SK-N-SH treated with all-trans-retinoic acid at 6 μM for 48 hours (cell line): ENCODE results near the gene AKAP13.

Experiments
- ATAC-seq: fragments of 200-7000 bp; cut with Tn5 transposase; 3 replicates; pipeline ENCODE4 v1.9.1; 2020; ENCODE audit warnings: mild to moderate bottlenecking, moderate library complexity
- ARNTL ChIP-seq: fragments of 450-650 bp; formaldehyde crosslinking; IDR thresholded peaks from 2 replicates; pipeline ENCODE4 v1.5.0; 2020; ENCODE audit warnings: low read depth, mild to moderate bottlenecking, moderate library complexity, borderline replicate concordance
- BACH2 ChIP-seq: fragments of 250-450 bp; sonication (Bioruptor Pico); IDR thresholded peaks from 2 replicates; pipeline ENCODE4 v1.9.0; 2021; ENCODE audit warnings: mild to moderate bottlenecking, borderline replicate concordance
- CREB5 ChIP-seq: fragments of 250-450 bp; sonication (Bioruptor Pico); IDR thresholded peaks from 2 replicates; pipeline ENCODE4 v1.5.1; 2020; ENCODE audit warnings: low read depth, mild to moderate bottlenecking, moderate library complexity
- CSDC2 ChIP-seq: fragments of 250-450 bp; sonication (Bioruptor Pico); IDR thresholded peaks from 2 replicates; pipeline ENCODE4 v1.5.0; 2020; ENCODE audit warnings: mild to moderate bottlenecking, moderate library complexity
- CSRNP3 ChIP-seq: fragments of 250-450 bp; sonication (Bioruptor Pico); IDR thresholded peaks from 2 replicates; pipeline ENCODE4 v1.5.1; 2021; ENCODE audit warnings: mild to moderate bottlenecking, moderate library complexity
- ESRRG ChIP-seq: fragments of 250-450 bp; sonication (Bioruptor Pico); IDR thresholded peaks from 2 replicates; pipeline ENCODE4 v1.6.1; 2021; ENCODE audit warnings: mild to moderate bottlenecking
- GLIS3 ChIP-seq: fragments of 250-450 bp; sonication (Bioruptor Pico); IDR thresholded peaks from 2 replicates; pipeline ENCODE4 v1.5.0; 2020; ENCODE audit warnings: mild to moderate bottlenecking, moderate library complexity
- ISL1 ChIP-seq: fragments of 250-450 bp; sonication (Bioruptor Pico); IDR thresholded peaks from 2 replicates; pipeline ENCODE4 v2.1.2; 2022; ENCODE audit warnings: mild to moderate bottlenecking, moderate library complexity
- OSR1 ChIP-seq: fragments of 250-450 bp; sonication (Bioruptor Pico); IDR thresholded peaks from 2 replicates; pipeline ENCODE4 v1.8.0; 2022; ENCODE audit warnings: moderate library complexity, mild to moderate bottlenecking, inconsistent platforms
- PATZ1 ChIP-seq: fragments of 250-450 bp; sonication (Bioruptor Pico); IDR thresholded peaks from 2 replicates; pipeline ENCODE4 v1.8.0; 2020; ENCODE audit warnings: mild to moderate bottlenecking, moderate library complexity, borderline replicate concordance
- POU6F1 ChIP-seq: fragments of 250-450 bp; sonication (Bioruptor Pico); IDR thresholded peaks from 2 replicates; pipeline ENCODE4 v1.8.0; 2021; ENCODE audit warnings: low read depth, mild to moderate bottlenecking, moderate library complexity, borderline replicate concordance
- PPARA ChIP-seq: fragments of 250-450 bp; sonication (Bioruptor Pico); IDR thresholded peaks from 2 replicates; pipeline ENCODE4 v1.5.0; 2020; ENCODE audit warnings: mild to moderate bottlenecking, borderline replicate concordance
- RARB ChIP-seq: fragments of 250-450 bp; sonication (Bioruptor Pico); IDR thresholded peaks from 2 replicates; pipeline ENCODE4 v1.8.0; 2021; ENCODE audit warnings: mild to moderate bottlenecking, moderate library complexity
- TOX ChIP-seq: fragments of 250-450 bp; sonication (Bioruptor Pico); IDR thresholded peaks from 2 replicates; pipeline ENCODE4 v1.8.0; 2021; ENCODE audit warnings: mild to moderate bottlenecking, moderate library complexity, borderline replicate concordance
- ZC3H10 ChIP-seq: fragments of 250-450 bp; sonication (Bioruptor Pico); IDR thresholded peaks from 2 replicates; pipeline ENCODE4 v1.5.1; 2021; ENCODE audit warnings: mild to moderate bottlenecking, moderate library complexity
- ZFP3 ChIP-seq: fragments of 250-450 bp; sonication (Bioruptor Pico); IDR thresholded peaks from 2 replicates; pipeline ENCODE4 v1.5.0; 2020; ENCODE audit warnings: mild to moderate bottlenecking, moderate library complexity
- ZFP30 ChIP-seq: fragments of 450-650 bp; formaldehyde crosslinking; IDR thresholded peaks from 2 replicates; pipeline ENCODE4 v1.5.0; 2022; ENCODE audit warnings: mild to moderate bottlenecking, moderate library complexity
- ZNF70 ChIP-seq: fragments of 450-650 bp; formaldehyde crosslinking; IDR thresholded peaks from 2 replicates; pipeline ENCODE4 v1.5.0; 2020; ENCODE audit warnings: mild to moderate bottlenecking, moderate library complexity
- ZNF8 ChIP-seq: fragments of 450-650 bp; formaldehyde crosslinking; IDR thresholded peaks from 2 replicates; pipeline ENCODE4 v1.5.0; 2020; ENCODE audit warnings: mild to moderate bottlenecking, moderate library complexity

Gene AKAP13

GRCh38 chr15:85379403-85380131 lies 836 bp upstream of the AKAP13 start:
- no peak for TF ChIP-seq OSR1 (CRISPR knock-in tag)
- TF ChIP-seq ZNF70 (CRISPR knock-in tag), result no peak
- TF ChIP-seq ESRRG (CRISPR knock-in tag), result no peak
- TF ChIP-seq POU6F1 (CRISPR knock-in tag), result no peak
- 0 out of 3 replicates have a peak, but pooled peaks have one; percentile 10 for ATAC-seq

GRCh38 chr15:85380812-85381642 lies 624 bp downstream of the AKAP13 start:
- ATAC-seq, result peak; percentile 60

GRCh38 chr15:85381850-85382751 lies 1.7 kb downstream of the AKAP13 start:
- no peak for ATAC-seq
- TF ChIP-seq RARB (CRISPR knock-in tag) (no peak), PATZ1 (CRISPR knock-in tag) (no peak), ARNTL (CRISPR knock-in tag) (no peak), CSDC2 (no peak), CREB5 (CRISPR knock-in tag) (no peak), ZNF70 (CRISPR knock-in tag) (no peak), TOX (CRISPR knock-in tag) (no peak), CSRNP3 (no peak), OSR1 (CRISPR knock-in tag) (no peak), ZNF8 (CRISPR knock-in tag) (no peak)

More at GRCh38 chr15:85380812-85381642, 624 bp downstream of the AKAP13 start:
- TF ChIP-seq PATZ1 (CRISPR knock-in tag), result no peak
- TF ChIP-seq ISL1 (CRISPR knock-in tag), result no peak
- TF ChIP-seq PPARA (CRISPR knock-in tag), result no peak
- no peak for TF ChIP-seq ZFP3 (CRISPR knock-in tag)
- no peak for TF ChIP-seq CREB5 (CRISPR knock-in tag)
- TF ChIP-seq BACH2 (CRISPR knock-in tag), result no peak
- TF ChIP-seq ZFP30 (CRISPR knock-in tag), result no peak
- TF ChIP-seq GLIS3 (CRISPR knock-in tag), result no peak
- TF ChIP-seq ZC3H10, result no peak
- TF ChIP-seq ESRRG (CRISPR knock-in tag), result no peak
- no peak for TF ChIP-seq CSRNP3
